OCI-LY7 (cell line): ENCODE measurements around the gene GDPD3. TPM values are rescaled to one million over a fixed set of nuclear protein-coding genes. Genes with fewer than 3 reads are reported as not detected.

Experiments used
- BruUV-seq: library from RNA; stranded (reverse); fragments of 400-500 nt; replicated peaks from 2 replicates; lab custom pipeline; 2021; lab: Mats Ljungman, UMichigan
- CTCF ChIA-PET: fragments of 300-600 bp; sonication (Branson Sonifier 250); formaldehyde crosslinking; loops from one replicate; lab custom pipeline; 2022; ENCODE audit warnings: antibody characterized with exemption; ENCODE audit not compliant: unreplicated experiment; lab: Charles Lee
- POLR2A ChIA-PET: fragments of 300-600 bp; sonication (Branson Sonifier 250); formaldehyde crosslinking; loops from one replicate; lab custom pipeline; 2022; ENCODE audit warnings: antibody characterized with exemption; lab: Charles Lee
- DNase-seq: peaks from one replicate; pipeline ENCODE4 v3.0.0-alpha.2; 2015; ENCODE audit warnings: low spot score
- H2AFZ ChIP-seq: fragments of 200-600 bp; sonication (generic), shearing (Covaris generic); 2 replicates; pipeline ENCODE4 v1.6.1; 2014; ENCODE audit warnings: mild to moderate bottlenecking, antibody characterized with exemption, low read length, moderate library complexity
- H3K27ac ChIP-seq: fragments of 200-600 bp; sonication (generic); 2 replicates; pipeline ENCODE4 v1.5.1; 2014; ENCODE audit warnings: mixed run types, low read depth, mild to moderate bottlenecking, moderate library complexity, low read length, inconsistent platforms; ENCODE audit not compliant: poor library complexity, severe bottlenecking
- H3K36me3 ChIP-seq: fragments of 200-600 bp; sonication (generic); 2 replicates; pipeline ENCODE4 v1.6.1; 2014; ENCODE audit warnings: mild to moderate bottlenecking, antibody characterized with exemption, low read length, moderate library complexity, mixed read lengths; ENCODE audit not compliant: insufficient read depth
- H3K4me1 ChIP-seq: fragments of 200-600 bp; sonication (generic); 2 replicates; pipeline ENCODE4 v1.5.1; 2014; ENCODE audit warnings: mild to moderate bottlenecking, low read length; ENCODE audit not compliant: insufficient read depth, poor library complexity, severe bottlenecking
- H3K4me2 ChIP-seq: fragments of 200-600 bp; sonication (generic); 2 replicates; pipeline ENCODE4 v1.6.1; 2014; ENCODE audit warnings: mild to moderate bottlenecking, low read length
- H3K4me3 ChIP-seq: fragments of 200-600 bp; sonication (generic); 2 replicates; pipeline ENCODE4 v1.5.1; 2014; ENCODE audit warnings: mild to moderate bottlenecking, low read depth, low read length; ENCODE audit not compliant: poor library complexity, severe bottlenecking
- H3K79me2 ChIP-seq: fragments of 200-600 bp; sonication (generic); 2 replicates; pipeline ENCODE4 v1.6.1; 2016; ENCODE audit warnings: low read depth, mild to moderate bottlenecking, low read length, moderate library complexity, mixed read lengths; ENCODE audit not compliant: insufficient read depth
- H3K9me2 ChIP-seq: fragments of 200-600 bp; sonication (generic); 2 replicates; pipeline ENCODE4 v1.6.1; 2016; ENCODE audit warnings: mild to moderate bottlenecking, low read length, mixed read lengths; ENCODE audit not compliant: insufficient read depth
- H3K9me3 ChIP-seq: fragments of 200-600 bp; sonication (generic); 2 replicates; pipeline ENCODE4 v1.6.1; 2014; ENCODE audit warnings: mild to moderate bottlenecking, mixed run types, low read length, mixed read lengths
- H4K20me1 ChIP-seq: fragments of 200-600 bp; sonication (generic); 2 replicates; pipeline ENCODE4 v1.6.1; 2014; ENCODE audit warnings: mild to moderate bottlenecking, antibody characterized with exemption, low read length, moderate library complexity, mixed read lengths; ENCODE audit not compliant: insufficient read depth
- EZH2phosphoT487 ChIP-seq: fragments of 200-600 bp; sonication (generic); IDR thresholded peaks from 2 replicates; pipeline ENCODE4 v1.6.1; 2018; ENCODE audit warnings: low read depth, borderline replicate concordance, mild to moderate bottlenecking, mixed run types, antibody characterized with exemption, low read length, moderate library complexity, mixed read lengths
- intact Hi-C: fragments of 100-400 bp; cut with micrococcal nuclease; formaldehyde crosslinking; loops from one replicate; pipeline ENCODE4 v1.10.0; 2022; ENCODE audit not compliant: unreplicated experiment
- total RNA-seq, 2 experiments: library from RNA; depleted of rRNA in 1 of 2; stranded (reverse); fragments of >200 nt in 1 of 2; shearing (Covaris generic) in 1 of 2; gene quantifications; 2 replicates each; pipeline ENCODE4 v1.2.3, GENCODE V29; 2014 to 2022
- TF ChIP-seq, protein P1 (sequence below): fragments of 200-600 bp; sonication (generic); conservative IDR thresholded peaks from 2 replicates; pipeline ENCODE4 v1.5.1; 2014; ENCODE audit warnings: mild to moderate bottlenecking, antibody characterized with exemption, low read length, moderate library complexity, mixed read lengths

Gene GDPD3
- total RNA-seq, 2 experiments from 2014 or later = 2.0 to 5.2 TPM

DNA sequence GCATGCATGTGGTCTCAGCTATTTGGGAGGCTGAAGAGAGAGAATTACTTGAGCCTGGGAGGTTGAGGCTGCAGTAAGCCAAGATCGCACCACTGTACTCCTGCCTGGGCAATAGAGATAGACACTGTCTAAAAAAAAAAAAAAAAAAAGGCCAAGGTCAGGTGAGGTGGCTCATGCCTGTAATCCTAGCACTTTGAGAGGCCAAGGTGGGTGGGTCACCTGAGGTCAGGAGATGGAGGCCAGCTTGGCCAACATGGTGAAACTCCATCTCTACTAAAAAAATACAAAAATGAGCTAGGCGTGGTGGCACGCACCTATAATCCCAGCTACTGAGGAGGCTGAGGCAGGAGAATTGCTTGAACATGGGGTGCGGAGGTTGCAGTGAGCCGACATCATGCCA lies 41.9 kb upstream of the GDPD3 start:
- no peaks in the 10 kb centered on the region for H4K20me1 ChIP-seq
- H3K9me3 ChIP-seq = no peaks in the 10 kb centered on the region
- CTCF ChIA-PET = no interaction called here
- no peak overlapping the region for H2AFZ ChIP-seq
- no peaks in the 10 kb centered on the region for H3K36me3 ChIP-seq
- DNase-seq = no peak
- H3K79me2 ChIP-seq = no peaks in the 10 kb centered on the region
- BruUV-seq = no TSS peak
- H3K27ac ChIP-seq = no peak overlapping the region
- H3K9me2 ChIP-seq = no peaks in the 10 kb centered on the region
- H3K4me3 ChIP-seq = no peak overlapping the region
- H3K4me1 ChIP-seq = no peaks in the 10 kb centered on the region
- POLR2A ChIA-PET = interaction anchor here (0.6 kb wide), 1 partner anchor 26 kb away, joined by 3 read pairs; no protein-coding TSS in a partner anchor
- TF ChIP-seq, protein P1, sequence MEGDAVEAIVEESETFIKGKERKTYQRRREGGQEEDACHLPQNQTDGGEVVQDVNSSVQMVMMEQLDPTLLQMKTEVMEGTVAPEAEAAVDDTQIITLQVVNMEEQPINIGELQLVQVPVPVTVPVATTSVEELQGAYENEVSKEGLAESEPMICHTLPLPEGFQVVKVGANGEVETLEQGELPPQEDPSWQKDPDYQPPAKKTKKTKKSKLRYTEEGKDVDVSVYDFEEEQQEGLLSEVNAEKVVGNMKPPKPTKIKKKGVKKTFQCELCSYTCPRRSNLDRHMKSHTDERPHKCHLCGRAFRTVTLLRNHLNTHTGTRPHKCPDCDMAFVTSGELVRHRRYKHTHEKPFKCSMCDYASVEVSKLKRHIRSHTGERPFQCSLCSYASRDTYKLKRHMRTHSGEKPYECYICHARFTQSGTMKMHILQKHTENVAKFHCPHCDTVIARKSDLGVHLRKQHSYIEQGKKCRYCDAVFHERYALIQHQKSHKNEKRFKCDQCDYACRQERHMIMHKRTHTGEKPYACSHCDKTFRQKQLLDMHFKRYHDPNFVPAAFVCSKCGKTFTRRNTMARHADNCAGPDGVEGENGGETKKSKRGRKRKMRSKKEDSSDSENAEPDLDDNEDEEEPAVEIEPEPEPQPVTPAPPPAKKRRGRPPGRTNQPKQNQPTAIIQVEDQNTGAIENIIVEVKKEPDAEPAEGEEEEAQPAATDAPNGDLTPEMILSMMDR = no peak
- TF ChIP-seq EZH2phosphoT487 = no peak
- H3K4me2 ChIP-seq = no peak overlapping the region
- intact Hi-C loops = no loop called here

DNA sequence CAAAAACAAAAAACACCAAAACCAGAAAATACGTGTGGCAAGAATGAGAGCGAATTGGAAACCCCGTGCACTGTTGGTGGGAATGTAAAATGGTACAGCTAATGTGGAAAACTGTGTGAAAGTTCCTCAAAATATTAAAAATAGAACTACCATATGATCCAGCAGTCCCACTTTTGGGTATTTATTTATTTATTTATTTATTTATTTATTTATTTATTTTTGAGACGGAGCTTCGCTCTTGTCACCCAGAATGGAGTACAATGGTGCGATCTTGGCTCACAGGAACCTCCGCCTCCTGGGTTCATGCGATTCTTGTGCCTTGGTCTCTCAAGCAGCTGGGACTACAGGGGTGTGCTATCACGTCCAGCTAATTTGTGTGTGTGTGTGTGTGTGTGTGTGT lies 39.2 kb upstream of the GDPD3 start:
- Histone ChIP-seq H3K79me2 (no peaks in the 10 kb centered on the region), H3K27ac (no peak overlapping the region), H3K9me2 (no peaks in the 10 kb centered on the region), H3K4me1 (no peaks in the 10 kb centered on the region), H2AFZ (no peak overlapping the region), H4K20me1 (no peaks in the 10 kb centered on the region), H3K36me3 (no peaks in the 10 kb centered on the region), H3K9me3 (peaks cover 13% of the 10 kb centered on the region), H3K4me2 (no peak overlapping the region), H3K4me3 (no peak overlapping the region)
- no TSS peak for BruUV-seq
- no peak for TF ChIP-seq EZH2phosphoT487
- TF ChIP-seq, protein P1 = no peak
- intact Hi-C loops = no loop called here
- ChIA-PET POLR2A (interaction anchor here (0.6 kb wide), 1 partner anchor 26 kb away, joined by 3 read pairs; no protein-coding TSS in a partner anchor), CTCF (no interaction called here)
- DNase-seq = no peak

DNA sequence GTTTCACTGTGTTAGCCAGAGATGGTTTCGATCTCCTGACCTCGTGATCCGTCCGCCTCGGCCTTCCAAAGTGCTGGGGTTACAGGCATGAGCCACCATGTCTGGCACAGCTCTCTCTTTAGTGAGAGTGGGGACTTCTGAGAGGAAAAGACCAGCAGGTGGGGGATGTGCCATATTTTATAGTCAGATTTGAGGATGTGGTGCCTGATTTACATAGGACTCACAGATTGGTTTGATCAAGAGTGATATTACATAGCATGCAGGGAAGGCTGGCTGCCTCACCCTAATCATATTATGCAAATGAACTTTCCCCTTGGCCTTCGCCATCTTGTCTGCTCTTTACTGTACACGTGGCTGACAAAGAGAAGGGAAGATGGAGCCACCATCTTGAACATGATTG lies 37.8 kb upstream of the GDPD3 start:
- no peaks in the 10 kb centered on the region for H4K20me1 ChIP-seq
- no peak overlapping the region for H3K4me2 ChIP-seq
- no peaks in the 10 kb centered on the region for H3K79me2 ChIP-seq
- ChIA-PET POLR2A (no interaction called here), CTCF (no interaction called here)
- BruUV-seq = no TSS peak
- H3K27ac ChIP-seq = no peak overlapping the region
- H3K9me3 ChIP-seq = peaks cover 13% of the 10 kb centered on the region
- H3K36me3 ChIP-seq = no peaks in the 10 kb centered on the region
- no peak overlapping the region for H3K4me3 ChIP-seq
- no peaks in the 10 kb centered on the region for H3K4me1 ChIP-seq
- intact Hi-C loops = no loop called here
- no peak overlapping the region for H2AFZ ChIP-seq
- no peaks in the 10 kb centered on the region for H3K9me2 ChIP-seq
- TF ChIP-seq, protein P1 = no peak
- no peak for TF ChIP-seq EZH2phosphoT487
- no peak for DNase-seq
